RPMI8226 (cell line): Measurements from ENCODE around the gene UGT1A8.

Source experiments
- DNase-seq: peaks from one replicate; pipeline ENCODE4 v3.0.0-alpha.2; 2015

UGT1A8 gene

DNA sequence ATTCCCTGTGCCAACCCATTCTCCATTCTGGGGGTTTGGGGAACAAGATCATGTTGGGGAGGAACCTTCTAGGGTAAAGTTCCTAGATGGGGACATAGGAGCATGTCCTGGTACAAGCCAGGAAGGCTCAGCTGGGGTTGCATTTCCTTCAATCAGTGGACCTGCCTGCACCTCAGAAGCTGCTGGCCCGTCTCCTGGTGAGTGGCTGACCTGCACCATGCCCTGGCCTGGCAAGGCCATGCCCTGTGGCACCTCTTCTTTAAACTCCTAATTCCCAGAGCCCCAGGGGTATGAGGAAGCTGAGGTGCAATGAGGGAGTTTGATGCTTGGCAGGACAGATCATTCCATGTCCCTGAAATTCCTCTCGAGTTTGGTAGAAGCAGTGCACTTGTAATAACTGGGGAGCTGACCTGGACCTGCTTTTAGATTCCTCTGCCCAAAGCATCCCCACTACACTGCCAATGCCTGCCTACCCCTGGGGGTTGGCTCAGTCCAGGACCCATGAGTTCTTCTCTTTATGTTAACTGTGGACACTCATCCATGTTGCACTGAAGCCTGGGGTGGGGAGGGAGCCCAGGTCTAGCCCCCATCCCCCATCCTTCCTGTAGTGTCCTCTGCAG lies 186.0 kb downstream of the UGT1A8 start:
- DNase-seq: no peak

DNA sequence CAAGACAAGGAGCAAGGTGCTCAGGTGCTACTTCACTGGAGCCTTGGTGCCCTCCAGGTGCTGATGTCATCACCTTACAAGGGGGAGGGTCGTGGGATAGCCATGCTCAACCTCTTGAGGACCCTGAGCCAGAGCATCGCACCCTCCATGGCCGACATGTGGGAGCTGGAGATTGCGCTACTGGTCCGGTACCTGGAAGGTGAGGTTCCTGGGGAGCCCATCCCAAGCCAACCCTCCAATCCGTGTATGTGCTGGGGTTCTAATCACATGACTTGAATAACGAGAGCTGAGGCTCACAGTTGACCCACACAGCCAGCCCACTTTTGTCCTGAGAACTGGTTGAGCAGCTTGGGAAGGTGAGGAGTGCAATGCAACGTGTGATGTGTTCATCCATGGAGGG lies 186.6 kb downstream of the UGT1A8 start:
- DNase-seq: no peak

DNA sequence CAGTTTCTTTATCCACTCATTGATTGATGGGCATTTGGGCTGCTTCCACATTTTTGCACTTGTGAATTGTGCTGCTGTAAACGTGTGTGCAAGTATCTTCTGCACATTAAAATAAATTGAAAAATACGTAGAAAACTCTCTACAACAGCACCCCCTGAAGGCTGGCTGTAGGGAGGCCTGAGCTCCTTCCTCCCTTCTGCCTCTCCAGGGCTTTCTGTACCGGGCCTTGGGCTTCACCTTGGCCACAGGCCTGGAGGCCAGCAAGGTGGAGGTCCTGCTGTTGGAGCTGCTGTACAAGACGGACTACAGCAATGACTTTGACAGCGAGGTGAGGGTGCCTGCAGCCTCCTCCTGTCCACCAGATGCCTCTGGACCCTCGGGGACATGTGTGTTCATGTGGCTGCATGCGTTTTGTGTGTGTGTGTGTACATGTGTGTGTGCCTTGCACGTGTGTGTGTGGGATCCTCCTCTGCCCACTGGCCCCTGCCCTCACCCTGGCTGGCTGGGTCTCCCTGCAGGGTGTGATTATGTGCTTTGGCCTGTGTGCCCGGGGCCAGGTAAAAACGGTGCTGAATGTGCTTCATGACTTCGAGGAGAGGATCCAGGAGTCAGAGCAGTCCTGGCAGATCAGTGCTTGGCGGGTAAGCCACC lies 189.9 kb downstream of the UGT1A8 start:
- DNase-seq: no peak

DNA sequence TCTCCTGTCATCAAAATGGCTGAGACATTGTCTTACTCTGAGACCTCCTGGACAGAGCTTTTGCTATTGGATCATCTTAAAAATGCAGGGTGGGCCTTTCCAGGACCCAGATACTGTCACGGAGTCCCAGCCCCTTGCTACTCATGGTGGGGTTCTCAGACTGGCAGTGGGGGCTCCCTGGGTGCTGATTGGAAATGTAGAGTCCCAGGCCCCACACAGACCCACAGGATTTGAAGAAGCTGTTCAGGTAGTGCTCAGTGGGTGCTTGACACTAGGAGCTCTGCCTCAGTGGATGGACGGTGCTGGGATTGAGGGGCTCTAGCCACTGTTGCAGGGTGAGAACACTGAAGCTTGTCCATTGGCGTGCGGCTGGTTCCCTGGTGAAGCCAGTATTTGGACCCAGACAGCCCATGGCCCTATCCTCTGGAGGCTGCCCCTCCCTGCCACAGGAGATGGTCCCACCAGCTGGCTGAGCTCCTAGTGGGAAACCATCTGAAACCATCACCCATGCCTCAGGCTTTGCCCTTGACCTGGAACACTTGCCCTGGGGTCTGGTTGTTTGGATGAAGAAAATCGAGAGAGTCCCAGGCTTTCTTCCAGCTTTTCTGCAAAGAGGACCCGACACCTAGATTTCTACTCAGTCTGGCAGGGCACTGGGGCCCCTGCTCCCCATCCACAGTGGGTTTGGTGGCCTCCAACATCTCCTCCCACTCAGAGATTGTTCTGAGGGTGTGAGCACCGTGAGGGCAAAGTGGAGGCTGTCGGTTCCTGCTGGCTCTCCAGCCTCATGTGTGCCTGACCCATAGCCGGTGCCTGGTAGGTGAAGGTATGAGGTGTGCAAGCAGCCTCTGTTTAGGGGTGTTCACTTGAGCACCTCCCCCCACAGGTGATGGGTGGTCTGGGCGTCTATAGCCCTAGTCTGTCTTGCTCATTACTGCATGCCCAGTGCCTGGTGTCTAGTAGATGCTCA lies 190.8 kb downstream of the UGT1A8 start:
- DNase-seq: no peak

DNA sequence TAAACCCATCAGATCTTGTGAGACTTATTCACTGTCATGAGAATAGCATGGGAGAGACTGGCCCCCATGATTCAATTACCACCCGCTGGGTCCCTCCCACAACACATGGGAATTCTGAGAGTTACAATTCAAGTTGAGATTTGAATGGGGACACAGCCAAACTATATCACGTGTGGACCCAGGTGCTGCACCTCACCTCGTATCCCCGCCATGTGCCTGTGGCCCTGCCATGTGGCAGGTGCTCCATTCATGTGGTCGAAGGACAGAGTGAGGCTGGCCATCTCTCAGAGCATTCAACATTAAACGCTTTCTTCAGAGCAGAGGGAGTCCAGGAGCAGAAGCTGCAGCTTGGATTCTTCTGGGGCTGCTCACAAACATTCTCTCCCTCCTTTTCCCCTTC lies 193.0 kb downstream of the UGT1A8 start:
- no peak for DNase-seq

DNA sequence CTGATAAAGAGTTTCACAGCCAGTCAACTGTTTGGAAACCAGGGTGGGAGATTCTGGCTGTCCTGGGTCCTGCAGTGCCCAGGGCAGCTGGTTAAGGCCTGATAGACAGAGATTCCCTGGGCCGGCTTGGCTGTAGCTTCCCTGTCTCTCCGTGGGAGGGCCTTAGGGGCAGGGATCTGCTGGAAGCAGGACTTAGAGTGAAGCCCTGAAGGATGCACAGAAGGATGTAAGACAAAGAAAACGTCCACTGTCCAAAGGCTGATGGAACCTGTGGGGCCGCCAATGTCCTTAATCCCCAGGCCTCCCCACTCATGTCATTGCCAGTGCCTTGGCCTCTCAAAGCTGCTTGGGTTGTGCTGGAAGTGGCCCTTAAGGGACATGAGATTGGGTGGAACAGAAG lies 193.7 kb downstream of the UGT1A8 start:
- DNase-seq: no peak

DNA sequence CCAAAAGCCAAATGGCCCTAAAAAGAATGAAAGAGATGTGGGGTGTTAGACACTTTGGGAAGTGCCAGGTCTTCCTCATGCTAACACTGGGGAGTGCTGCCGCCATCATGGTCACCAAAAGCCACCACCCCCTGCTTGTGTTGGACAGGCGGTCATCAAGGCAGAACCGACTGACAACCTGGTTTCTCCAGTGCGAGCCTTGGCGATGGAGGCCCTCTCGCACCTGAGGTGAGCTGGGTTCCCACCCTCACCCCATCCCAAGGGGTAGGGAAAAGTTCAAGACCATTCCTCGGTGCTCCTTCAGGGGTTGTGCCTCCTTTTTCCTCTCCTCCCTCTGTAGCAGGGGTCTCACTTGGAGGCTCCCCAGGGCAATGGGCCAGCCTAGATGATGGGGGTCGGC lies 194.3 kb downstream of the UGT1A8 start:
- DNase-seq: no peak

DNA sequence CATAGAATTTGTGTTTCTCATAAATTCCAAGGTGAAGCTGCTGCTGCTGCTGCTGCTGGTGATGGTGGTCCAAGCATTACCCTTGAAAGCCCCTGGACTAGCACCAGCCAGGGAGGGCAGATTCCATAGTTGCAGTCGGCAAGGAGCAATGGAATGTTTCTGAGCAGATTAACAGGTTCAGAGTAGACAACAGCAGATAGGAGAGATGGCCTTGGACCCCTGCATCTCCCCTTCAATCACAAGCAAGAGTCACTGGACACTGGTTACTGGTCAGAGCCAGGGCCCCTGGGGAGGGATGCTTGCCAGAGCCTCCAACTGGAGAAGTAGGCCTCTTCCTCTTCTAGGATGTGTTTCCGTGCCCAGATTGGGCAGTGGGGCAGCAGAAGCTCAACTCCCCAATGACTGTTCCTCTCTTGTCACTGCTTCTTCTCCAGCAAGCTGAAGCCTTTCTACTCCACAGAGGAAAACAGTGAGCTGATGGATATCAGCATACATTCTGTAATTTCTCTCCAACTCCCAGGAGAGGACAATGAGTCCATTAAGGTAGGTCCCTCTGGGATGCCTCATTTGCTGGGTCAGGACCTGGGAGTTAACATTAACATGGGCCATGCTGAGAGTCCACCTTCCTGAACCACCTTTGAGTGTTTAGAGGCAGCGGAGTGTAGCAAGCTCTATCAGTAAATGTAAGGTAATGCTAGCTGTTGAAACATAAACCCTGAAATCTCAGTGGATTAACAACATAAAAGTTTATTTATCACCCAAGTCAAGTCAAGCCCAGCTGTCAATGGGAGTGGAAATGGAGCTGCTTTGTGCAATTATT lies 196.0 kb downstream of the UGT1A8 start:
- DNase-seq: no peak

DNA sequence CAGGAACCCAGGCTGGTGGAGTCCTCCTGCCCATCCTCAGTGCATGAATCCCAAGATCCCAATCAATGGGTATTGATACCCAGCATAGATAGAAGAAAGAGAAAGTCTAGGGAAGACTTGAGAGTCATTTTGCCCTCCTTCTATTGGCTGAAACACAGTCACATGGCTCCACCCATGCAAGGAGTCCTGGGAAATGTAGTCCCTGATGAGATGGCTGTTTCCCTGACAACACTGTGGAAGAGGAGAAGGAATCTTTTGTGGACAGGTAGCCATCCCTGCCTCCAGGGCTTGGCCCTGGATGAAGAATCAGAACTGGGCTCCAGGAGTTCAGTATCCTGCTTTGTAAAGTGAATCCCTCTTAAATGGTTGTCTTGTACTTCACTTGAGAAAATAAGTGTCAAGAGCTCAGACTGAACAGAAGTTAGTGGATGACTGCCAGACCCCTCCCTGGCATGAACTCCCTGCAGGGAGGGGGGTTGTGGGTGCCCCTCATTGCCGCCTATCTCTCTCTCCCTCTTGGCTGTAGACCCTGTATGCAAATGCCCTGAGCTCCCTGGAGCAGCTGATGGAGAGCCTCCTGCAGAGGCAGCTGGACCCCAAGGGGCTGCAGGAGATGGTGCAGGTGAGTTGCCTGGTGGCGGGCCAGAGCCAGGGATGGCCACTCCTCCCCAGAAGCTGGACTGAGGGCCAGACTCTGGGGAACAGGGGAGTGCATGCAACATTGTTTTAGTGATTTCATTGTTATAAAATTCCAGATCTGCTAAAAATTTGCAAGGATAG lies 196.8 kb downstream of the UGT1A8 start:
- DNase-seq: no peak

DNA sequence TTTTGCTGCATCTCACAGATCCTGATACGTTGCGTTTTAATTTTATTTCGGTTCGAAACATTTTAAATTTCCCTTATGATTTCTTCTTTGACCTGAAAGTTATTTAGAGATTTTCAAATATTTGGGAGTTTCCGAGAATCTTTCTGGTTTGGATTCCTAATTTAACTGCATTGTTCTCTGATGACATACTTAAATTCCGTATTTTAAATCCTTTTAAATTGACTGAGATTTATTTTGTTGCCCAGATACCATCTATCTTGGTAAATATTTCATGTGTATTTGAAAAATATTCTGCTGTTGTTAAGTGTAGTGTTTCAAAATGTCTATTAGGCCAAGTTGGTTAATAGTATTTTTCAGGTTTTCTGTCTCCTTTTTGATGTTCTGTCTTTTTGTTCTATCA lies 198.4 kb downstream of the UGT1A8 start:
- DNase-seq: no peak

DNA sequence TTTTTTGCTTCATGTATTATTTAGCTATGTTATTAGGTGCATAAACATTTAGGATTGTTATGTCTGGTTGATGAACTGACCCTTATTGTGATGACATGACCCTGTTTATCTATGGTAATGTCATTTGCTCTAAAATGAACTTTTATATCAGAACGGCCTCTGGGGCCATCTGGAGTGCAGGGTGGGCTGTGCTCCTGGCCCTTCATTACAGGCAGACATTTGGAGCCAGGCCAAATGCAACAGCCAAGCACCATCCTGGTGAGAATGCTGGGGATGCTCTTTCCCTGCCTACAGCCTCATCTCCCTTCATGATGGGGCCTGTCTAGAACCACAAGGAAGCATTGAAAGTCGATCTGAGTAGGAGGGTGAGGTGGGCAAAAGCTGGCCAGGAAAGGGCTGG lies 198.9 kb downstream of the UGT1A8 start:
- no peak for DNase-seq

DNA sequence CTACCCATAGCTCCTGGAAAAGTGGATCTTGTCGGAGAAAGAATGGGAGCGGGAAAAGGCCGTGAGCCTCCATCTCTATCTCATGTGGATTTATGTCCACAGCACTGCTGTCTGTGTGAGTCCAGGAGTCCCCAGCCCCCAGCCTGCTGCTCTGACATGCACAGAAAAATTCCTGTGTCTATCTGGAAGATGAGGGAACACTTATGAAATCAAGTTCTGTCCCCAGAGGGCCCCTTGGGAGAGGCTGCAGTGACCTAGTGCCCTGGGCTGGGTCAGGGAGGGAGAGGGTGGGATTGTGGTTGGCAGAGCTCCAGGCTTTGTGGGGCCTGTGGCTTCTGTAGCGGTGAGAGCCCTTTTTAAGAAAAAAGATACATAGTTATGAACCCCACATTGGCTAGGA lies 199.3 kb downstream of the UGT1A8 start:
- no peak for DNase-seq

DNA sequence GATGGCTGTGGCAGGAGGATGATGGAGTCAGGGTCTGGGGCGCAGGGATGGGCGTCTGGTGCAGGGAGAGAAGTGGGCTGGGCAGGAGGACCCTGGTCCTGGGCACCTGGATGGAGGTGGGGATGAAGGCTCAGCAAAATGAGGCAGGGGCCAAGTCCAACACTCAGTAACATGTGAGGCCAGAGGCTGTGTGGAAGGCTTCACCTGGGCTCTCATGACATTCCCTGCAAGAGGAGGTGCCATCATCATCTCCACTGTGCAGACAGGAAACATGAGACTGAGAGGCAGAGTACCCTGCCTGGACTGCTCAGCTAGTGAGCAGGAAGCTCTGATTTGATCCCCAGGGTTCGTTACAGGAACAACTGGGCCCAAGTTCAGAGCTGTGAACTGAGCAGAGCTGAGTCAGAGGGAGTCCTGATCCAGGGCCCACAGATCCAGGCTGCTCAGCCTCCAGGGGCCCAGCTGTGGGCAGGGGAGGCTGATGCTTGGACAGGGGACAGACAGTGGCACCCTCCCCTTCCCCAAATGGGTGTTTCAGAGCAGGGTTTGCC lies 200.0 kb downstream of the UGT1A8 start:
- DNase-seq: no peak

DNA sequence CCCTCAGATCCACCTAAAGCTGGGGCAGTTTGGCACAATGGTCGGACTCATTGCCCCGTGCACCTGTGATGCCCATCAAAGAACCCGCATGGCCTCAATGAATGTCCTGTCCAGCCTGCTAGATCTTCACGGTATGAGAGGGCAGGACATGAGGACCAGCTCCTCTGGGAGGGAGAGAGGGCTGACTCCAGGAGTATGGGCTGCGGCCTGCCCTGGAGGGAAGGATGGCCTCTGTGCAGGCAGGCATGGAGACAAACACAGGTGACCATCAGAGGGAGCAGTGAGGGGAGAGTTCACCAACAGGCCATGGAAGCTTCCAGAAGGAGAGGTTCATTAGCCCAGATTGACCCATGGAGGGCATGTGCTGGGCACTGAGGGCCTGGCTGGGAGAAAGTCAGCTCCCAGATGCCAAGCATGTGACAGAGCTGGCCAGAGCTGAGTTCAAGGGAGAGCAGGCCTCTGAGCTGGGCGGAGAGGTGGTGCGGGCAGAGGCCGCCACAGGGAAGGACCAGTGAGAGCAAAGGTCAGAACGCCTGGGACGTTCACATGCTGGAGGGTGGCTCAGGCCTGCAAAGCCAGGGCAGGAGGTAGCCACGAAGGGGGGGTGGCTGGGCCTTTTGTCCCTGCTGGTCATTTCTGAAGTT lies 200.7 kb downstream of the UGT1A8 start:
- DNase-seq: no peak

DNA sequence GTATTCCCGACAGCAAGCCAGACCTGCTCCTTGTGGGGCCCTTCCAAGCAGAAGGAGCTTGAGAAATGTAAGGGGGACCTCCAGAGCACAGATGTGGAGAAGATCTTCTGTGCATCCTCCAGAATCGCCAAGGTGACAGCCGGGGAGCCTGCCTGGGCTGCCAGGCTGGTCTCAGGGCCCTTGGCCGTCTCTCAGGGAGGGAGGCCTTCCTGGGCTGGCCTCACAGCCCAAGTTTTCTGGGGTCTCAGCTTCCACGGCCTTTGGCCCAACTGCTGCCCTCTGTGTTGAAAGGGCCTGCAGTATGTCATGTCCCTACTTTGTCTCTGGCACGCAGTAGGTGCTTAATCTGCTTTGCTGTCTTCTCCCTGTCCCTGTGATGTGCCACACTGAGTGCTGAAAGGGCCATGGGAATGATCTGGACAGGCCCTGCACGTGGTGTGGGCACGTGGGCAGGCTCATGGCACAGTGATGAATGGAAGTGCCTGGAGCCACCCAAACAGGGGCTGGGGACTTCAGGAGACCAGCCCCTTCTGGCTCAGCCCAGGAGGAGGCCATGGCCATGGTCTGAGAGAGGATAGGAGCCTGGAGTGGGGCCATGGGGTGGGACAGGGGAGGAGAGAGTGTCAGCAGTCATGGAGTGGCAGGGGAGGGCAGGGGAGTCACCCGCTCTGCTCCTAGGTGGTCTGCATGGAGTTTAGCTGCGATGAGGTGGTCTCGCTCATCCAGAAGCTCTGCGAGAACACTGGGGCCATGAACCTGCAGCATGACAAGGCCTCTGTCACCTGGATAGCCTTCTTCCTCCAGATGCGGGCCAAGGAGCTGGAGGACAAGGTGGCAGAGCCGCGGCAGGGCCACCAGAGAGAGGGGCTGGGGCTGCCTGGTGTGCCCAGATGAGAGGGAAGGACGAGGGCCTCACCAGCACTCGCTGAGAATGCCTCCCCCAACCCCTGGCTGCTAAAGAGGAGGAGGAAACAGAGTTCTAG lies 201.5 kb downstream of the UGT1A8 start:
- DNase-seq: no peak

DNA sequence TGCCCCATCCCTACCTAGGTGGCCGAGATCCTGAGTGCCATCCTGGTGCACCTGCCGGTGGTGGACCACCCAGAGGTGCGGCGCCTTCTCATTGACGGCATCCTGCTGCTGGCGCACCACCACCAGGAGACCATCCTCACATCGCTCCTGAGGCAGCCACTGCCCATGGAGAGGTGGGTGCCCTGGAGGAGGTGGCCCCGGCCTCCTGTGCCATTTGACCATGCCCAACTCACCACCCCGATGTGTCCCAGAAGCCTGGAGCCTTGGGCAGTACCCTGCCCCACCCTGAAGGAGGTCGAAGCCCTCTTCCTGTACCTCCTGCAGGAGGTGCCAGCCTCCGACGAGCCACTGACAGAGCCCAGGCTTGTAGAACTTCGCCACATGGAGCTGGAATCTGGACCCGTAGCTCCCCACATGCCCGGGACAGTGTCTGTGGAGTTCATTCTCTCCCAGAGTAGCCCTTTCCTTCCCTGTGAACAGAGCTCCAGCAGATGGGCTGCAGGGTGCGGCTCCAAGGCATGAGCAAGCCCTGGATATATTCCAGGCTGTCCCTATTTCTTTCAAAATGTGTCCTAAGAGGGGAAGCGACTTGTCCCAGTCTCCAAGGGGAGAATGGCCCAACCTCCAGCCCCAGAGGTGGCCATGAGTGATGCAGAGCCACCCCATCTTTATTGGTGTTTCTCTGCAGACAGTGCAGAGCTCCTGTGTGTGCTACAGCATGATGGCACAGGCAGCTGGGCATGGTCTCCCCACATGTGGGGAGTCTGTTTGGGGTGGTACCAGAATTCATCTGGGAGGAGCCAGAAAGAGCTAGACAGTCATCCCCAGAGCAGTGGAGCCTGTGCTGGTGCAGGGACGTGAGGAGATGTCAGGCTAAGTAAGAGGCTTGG lies 202.7 kb downstream of the UGT1A8 start:
- no peak for DNase-seq

DNA sequence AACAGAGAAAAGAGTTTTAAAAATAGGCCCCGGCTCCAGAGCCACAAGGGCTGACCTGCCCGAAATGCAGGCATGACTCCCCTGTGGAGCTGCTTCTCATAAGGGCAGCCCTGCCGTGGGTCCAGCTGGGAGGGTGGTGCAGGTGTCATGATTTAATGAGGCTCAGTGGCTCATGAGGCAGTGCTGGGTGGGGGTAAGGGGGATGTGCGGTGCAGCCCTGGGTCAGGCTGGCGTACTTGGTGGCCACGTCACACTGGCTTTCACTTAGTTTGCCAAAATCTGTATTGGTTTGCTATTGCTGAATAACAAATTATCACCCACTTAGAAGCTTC lies 203.3 kb downstream of the UGT1A8 start:
- no peak for DNase-seq

DNA sequence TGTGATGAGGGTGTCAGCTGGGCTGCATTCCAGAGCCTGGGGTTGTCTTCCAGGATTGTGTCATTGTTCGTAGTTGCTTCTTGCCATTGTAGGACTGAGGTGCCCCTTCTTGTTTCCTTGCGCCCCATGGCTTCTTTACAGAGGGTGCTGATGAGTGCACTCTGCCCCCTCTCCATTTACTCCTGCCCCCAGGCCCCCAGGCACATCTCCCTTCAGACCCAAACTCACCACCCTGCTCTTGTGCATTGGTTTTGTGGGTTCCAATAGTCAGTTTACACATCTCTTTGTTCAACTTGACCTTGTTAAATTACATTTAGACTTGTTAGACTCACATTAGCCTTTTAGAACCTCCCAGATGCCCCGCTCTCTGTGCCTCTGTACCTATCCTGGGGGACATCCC lies 203.8 kb downstream of the UGT1A8 start:
- no peak for DNase-seq

DNA sequence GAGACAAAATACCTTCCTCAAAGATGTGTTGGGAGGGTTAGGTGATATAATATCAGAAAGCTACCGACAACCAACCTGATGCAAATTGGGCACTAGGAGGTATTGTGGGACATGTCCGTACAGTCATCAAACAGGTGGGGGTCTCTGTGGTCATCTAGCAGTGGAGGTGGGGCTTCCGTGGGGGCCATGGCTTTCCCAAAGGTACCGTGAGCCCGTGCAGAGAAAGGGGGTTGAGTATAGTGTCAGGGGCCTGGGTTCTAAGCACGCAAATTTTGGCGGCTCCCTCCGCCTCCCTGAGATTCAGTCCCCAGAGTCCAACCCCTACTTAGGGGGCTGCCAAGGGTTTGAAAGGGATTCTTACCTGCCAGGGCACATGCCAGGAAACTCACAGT lies 204.3 kb downstream of the UGT1A8 start:
- DNase-seq: no peak
